ENCODE results near the gene CHST10. TPM values are rescaled to one million over a fixed set of nuclear protein-coding genes. Genes with fewer than 3 reads are reported as not detected.

The CHST10 gene
- total RNA-seq, 1 experiment from 2014 or later: 29.7 TPM

Other genes starting within 250 kb of the CHST10 start
- gene LONRF2, start 95.2 kb downstream of the CHST10 start, total RNA-seq (2021): 2.4 and 2.7 TPM in 2 replicates
- not detected in 2 replicates for gene NMS, start 52.8 kb upstream of the CHST10 start, total RNA-seq (2021)
- 39.4 and 43.3 TPM in 2 replicates for gene PDCL3, start 145.3 kb upstream of the CHST10 start, total RNA-seq (2021)